ENCODE data around the gene DAAM2.

Gene DAAM2

GRCh38 chr6:39882531-39882899 lies 90.3 kb downstream of the DAAM2 start:
- TF ChIP-seq CTCF (IDR thresholded peaks at IDR 0.05; ENCODE audit: low read depth, low read length) = no peak
- no peaks in the 10 kb centered on the region; the same call in 1 of the 2 replicates for H3K27me3 ChIP-seq
- H3K36me3 ChIP-seq = no peaks in the 10 kb centered on the region
- no peaks in the 10 kb centered on the region for H3K4me1 ChIP-seq
- H3K4me3 ChIP-seq (ENCODE audit: low read depth, low read length) = no peak overlapping the region
- DNase-seq = no peak
- no peaks in the 10 kb centered on the region for H3K9me3 ChIP-seq

- Histone ChIP-seq H3K4me3 (ENCODE audit: low read depth, low read length) (no peak overlapping the region), H3K27me3 (no peaks in the 10 kb centered on the region; the same call in 1 of the 2 replicates), H3K4me1 (no peaks in the 10 kb centered on the region), H3K36me3 (no peaks in the 10 kb centered on the region), H3K9me3 (no peaks in the 10 kb centered on the region)
- TF ChIP-seq CTCF (IDR thresholded peaks at IDR 0.05; ENCODE audit: low read depth, low read length) = no peak
- DNase-seq = no peak
These were observed 92.5 kb downstream of the DAAM2 start for GRCh38 chr6:39884696-39885095.

GRCh38 chr6:39885691-39886090 lies 93.5 kb downstream of the DAAM2 start:
- Histone ChIP-seq H3K4me3 (ENCODE audit: low read depth, low read length) (no peak overlapping the region), H3K27me3 (no peaks in the 10 kb centered on the region; the same call in 1 of the 2 replicates), H3K36me3 (no peaks in the 10 kb centered on the region), H3K9me3 (no peaks in the 10 kb centered on the region), H3K4me1 (no peaks in the 10 kb centered on the region)
- no peak for TF ChIP-seq CTCF (IDR thresholded peaks at IDR 0.05; ENCODE audit: low read depth, low read length)
- DNase-seq = no peak

GRCh38 chr6:39886871-39887270 lies 94.7 kb downstream of the DAAM2 start:
- Histone ChIP-seq H3K4me3 (ENCODE audit: low read depth, low read length) (no peak overlapping the region), H3K27me3 (no peaks in the 10 kb centered on the region; the same call in 1 of the 2 replicates), H3K9me3 (no peaks in the 10 kb centered on the region), H3K4me1 (no peaks in the 10 kb centered on the region), H3K36me3 (no peaks in the 10 kb centered on the region)
- TF ChIP-seq CTCF (IDR thresholded peaks at IDR 0.05; ENCODE audit: low read depth, low read length) = no peak
- DNase-seq = no peak

GRCh38 chr6:39887692-39888450 lies 95.7 kb downstream of the DAAM2 start:
- no peak for TF ChIP-seq CTCF (IDR thresholded peaks at IDR 0.05; ENCODE audit: low read depth, low read length)
- Histone ChIP-seq H3K27me3 (no peaks in the 10 kb centered on the region; the same call in 1 of the 2 replicates), H3K4me1 (no peaks in the 10 kb centered on the region), H3K4me3 (ENCODE audit: low read depth, low read length) (no peak overlapping the region), H3K9me3 (no peaks in the 10 kb centered on the region), H3K36me3 (no peaks in the 10 kb centered on the region)
- DNase-seq = no peak

GRCh38 chr6:39889229-39889628 lies 97.1 kb downstream of the DAAM2 start:
- no peak overlapping the region for H3K4me3 ChIP-seq (ENCODE audit: low read depth, low read length)
- no peaks in the 10 kb centered on the region; the same call in 1 of the 2 replicates for H3K27me3 ChIP-seq
- no peaks in the 10 kb centered on the region for H3K4me1 ChIP-seq
- no peaks in the 10 kb centered on the region for H3K36me3 ChIP-seq
- no peak for DNase-seq
- TF ChIP-seq CTCF (IDR thresholded peaks at IDR 0.05; ENCODE audit: low read depth, low read length) = 0 out of 2 replicates have a peak, but pooled peaks have one; percentile 3
- H3K9me3 ChIP-seq = no peaks in the 10 kb centered on the region

Data from BE2C (cell line).